ENCODE results near the gene TOP2B.

Gene TOP2B

GRCh38 chr3:25695731-25696420 is 31.2 kb upstream of the TOP2B start:
- DNase-seq (ENCODE audit: low spot score) = no peak
- H3K27ac ChIP-seq = no peak overlapping the region
- H3K4me3 ChIP-seq = no peak overlapping the region
- TF ChIP-seq, protein P1, sequence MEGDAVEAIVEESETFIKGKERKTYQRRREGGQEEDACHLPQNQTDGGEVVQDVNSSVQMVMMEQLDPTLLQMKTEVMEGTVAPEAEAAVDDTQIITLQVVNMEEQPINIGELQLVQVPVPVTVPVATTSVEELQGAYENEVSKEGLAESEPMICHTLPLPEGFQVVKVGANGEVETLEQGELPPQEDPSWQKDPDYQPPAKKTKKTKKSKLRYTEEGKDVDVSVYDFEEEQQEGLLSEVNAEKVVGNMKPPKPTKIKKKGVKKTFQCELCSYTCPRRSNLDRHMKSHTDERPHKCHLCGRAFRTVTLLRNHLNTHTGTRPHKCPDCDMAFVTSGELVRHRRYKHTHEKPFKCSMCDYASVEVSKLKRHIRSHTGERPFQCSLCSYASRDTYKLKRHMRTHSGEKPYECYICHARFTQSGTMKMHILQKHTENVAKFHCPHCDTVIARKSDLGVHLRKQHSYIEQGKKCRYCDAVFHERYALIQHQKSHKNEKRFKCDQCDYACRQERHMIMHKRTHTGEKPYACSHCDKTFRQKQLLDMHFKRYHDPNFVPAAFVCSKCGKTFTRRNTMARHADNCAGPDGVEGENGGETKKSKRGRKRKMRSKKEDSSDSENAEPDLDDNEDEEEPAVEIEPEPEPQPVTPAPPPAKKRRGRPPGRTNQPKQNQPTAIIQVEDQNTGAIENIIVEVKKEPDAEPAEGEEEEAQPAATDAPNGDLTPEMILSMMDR (IDR thresholded peaks at IDR 0.05) = no peak

- TF ChIP-seq, protein P1 (IDR thresholded peaks at IDR 0.05) = no peak
- no peak for DNase-seq (ENCODE audit: low spot score)
- Histone ChIP-seq H3K27ac (no peak overlapping the region), H3K4me3 (no peak overlapping the region)
These were observed 28.5 kb upstream of the TOP2B start for GRCh38 chr3:25693238-25693637.

- Histone ChIP-seq H3K4me3 (no peak overlapping the region), H3K27ac (no peak overlapping the region)
- TF ChIP-seq, protein P1 (IDR thresholded peaks at IDR 0.05) = no peak
- no peak for DNase-seq (ENCODE audit: low spot score)
These were observed 27.6 kb upstream of the TOP2B start for GRCh38 chr3:25692341-25692740.

- Histone ChIP-seq H3K4me3 (no peak overlapping the region), H3K27ac (no peak overlapping the region)
- no peak for DNase-seq (ENCODE audit: low spot score)
- TF ChIP-seq, protein P1 (IDR thresholded peaks at IDR 0.05) = no peak
These were observed 26.2 kb upstream of the TOP2B start for GRCh38 chr3:25690768-25691533.

- DNase-seq (ENCODE audit: low spot score) = no peak
- no peak overlapping the region for H3K4me3 ChIP-seq
- H3K27ac ChIP-seq = no peak overlapping the region
- TF ChIP-seq, protein P1 (IDR thresholded peaks at IDR 0.05) = no peak
These were observed 24.5 kb upstream of the TOP2B start for GRCh38 chr3:25689226-25689625.

- DNase-seq (ENCODE audit: low spot score) = no peak
These were observed 23.0 kb upstream of the TOP2B start for GRCh38 chr3:25687742-25688141.

More at GRCh38 chr3:25687742-25688141, 23.0 kb upstream of the TOP2B start:
- H3K27ac ChIP-seq = no peak overlapping the region
- H3K4me3 ChIP-seq = no peak overlapping the region
- TF ChIP-seq, protein P1 (IDR thresholded peaks at IDR 0.05) = no peak

Measured in coronary artery (tissue), 2 donors.